ENCODE results near the gene GSAP.

Gene GSAP

DNA sequence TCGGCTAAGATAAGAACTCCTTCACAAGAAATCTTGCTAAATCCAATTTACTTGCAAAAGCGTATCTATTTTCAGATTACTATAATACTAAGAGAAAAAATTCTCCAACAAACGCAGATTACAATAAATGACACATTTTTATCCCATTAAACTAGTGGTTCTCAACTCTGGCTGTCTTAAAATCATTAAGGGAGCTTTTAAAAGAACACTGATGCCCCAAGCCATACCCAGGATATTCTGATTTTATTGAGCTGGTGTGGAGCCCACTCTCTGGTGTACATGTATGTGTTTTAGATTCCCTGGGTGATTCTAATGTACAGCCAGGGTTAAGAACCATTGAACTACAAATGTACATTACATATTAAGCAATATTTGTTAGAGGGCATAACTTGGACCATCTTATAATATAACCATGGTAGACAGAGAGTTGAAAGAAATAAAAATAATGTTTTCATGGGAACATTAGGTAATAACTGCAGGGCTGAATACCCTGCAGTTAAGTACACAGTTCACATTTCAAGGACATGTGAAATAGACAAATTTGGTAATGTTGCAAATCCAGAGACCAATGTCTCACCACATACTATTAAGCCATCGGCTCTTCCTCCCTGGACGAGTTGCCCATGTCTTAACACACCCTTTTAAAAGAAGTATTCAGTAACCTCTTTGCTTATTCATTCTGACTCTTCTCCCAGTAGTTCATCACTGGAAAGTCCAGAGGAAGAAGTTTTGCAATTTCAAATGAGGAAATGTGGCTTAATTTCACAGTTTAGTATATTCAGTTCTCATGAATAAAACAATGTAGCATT lies 6.2 kb downstream of the GSAP start:
- in situ Hi-C loops (cut with MboI; ENCODE audit: low sequenced_read_pairs): no loop called here

DNA sequence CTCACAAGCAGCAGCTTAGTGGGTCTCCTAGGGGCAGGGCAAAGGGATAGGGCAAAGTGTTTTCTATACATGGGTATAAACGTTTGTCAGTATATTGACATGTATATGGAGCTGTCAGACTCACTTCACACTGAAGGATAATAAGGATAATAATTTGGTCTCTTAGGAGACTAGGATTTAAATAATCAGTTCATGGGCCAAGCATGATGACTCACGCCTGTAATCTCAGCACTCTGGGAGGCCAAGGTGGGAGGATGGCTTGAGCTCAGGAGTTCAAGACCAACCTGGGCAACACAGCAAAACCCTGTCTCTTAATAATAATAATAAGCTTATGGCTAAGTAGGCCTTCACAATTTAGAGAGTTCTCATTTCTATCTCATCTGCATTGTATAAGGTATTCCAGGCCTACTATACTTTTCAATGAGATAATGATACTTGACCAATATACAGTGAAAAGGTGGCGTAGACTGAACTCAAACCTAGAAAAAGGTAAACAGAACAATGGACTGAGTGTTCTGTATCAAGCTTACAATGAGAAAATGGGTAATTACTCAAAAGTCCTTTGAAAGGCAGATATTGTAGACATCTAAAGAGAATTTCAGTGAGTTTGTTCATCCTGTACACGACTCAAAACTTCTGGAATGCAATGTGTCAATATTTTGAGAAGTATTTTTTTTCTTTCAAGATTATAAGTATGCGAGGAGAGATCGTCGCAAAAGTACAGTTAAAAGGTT lies 7.0 kb downstream of the GSAP start:
- in situ Hi-C loops (cut with MboI; ENCODE audit: low sequenced_read_pairs): no loop called here

DNA sequence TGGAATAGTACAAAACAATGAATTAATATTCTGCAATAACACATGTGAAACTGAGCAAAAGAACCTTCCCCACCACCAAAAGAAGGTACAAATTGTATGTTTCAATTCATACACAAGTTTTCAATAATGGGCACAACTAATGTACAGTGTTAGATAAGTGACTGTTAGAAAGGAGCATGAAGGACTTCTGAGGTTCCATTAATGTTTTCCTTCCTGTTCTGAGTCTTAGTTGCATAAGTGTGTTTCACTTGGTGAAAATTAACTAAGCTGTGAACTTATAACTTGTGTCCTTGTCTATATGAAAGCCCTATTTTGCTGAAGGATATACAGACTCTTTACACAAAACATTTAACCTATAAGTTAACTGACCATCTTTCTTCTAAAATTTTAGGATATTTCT lies 8.2 kb downstream of the GSAP start:
- in situ Hi-C loops (cut with MboI; ENCODE audit: low sequenced_read_pairs): no loop called here

DNA sequence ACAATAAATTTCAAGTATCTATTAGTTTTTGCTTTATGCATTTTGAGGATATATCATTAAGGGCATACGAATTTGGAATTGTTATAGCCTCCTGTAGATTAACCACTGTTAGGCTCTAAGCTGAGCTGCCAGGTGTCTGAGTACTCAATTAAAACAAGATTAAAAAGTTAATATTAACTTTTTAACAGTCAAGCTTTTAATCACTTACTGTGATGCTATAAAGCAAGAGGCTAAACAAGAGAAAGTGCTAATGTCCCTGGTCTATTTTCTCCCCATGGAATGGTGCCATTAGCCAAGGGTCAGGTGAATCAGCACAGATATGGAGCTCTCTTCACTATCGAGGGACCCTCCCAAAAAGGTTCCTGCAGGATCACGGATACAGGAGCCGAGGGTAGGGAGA lies 9.7 kb downstream of the GSAP start:
- in situ Hi-C loops (cut with MboI; ENCODE audit: low sequenced_read_pairs): no loop called here

DNA sequence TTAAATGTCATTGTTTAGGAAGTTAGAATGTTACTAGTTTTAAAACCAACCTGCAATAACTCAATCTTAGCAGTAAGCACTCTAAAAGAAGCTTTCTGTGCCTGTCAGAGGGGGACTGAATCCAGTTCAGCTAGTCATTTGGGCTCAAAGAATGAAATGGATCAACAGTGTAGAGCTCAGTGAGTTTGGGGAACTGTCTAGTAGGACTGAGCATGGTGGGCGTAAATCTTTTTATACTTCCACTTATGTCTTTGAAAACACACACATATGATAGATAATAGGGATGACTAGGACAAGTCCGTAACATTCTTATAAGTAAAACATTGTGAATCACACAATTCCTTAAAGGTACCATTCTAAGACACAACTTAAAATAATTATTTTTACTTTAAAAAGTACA lies 11.5 kb downstream of the GSAP start:
- in situ Hi-C loops (cut with MboI; ENCODE audit: low sequenced_read_pairs): no loop called here

DNA sequence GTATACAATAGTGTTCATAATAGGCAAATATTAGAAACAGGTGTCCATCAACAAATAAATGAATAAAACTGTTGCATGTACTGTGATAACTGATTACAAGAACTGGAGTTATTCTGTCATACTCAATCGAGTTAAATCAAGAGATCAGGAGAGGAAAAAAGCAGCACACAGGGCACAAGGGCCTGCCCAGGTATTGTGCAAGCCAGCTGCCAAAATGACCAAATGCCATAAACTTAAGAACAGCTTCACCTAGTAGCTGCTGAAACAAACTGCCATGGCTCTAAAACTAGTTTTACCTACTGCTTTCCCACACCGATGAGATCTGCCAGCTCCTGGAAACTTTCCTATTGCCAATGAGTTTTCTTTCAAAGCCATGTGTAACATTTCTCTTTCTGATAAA lies 12.2 kb downstream of the GSAP start:
- in situ Hi-C loops (cut with MboI; ENCODE audit: low sequenced_read_pairs): no loop called here

DNA sequence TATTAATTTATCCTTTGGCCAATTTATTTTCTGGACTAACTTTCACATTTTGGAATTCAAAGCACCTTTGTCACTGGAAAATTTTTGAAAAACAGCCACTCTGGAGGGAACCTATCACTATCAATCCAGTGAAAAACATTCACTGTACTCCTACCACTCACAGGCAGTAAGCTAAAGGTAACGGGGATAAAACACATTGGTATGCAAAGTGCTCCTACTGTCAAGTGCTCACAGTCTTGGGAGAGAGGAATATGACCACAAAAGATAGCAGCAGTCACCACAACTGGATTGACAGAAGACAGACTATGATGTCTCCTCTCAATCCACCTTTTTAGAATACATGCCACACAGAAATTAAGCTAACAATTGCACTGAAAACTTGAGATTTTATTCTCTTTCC lies 13.3 kb downstream of the GSAP start:
- in situ Hi-C loops (cut with MboI; ENCODE audit: low sequenced_read_pairs): no loop called here

DNA sequence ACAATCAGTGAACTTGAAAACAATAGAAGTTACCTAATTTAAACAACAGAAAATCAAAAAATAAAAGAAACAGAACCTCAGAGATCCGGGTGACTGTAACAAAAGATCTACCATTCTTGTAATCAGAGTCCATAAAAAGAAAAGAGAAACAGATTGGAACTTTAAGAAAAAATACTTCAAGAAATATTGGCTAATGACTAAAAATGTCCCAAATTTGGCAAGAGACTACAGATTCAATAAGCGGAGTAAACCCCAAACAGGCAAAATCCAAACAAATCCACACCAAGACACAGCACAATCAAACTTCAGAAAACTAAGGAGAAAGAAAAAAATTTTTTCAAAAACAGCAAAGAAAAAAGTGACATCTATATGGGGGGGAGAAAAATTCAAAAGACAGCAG lies 15.1 kb downstream of the GSAP start:
- in situ Hi-C loops (cut with MboI; ENCODE audit: low sequenced_read_pairs): no loop called here

DNA sequence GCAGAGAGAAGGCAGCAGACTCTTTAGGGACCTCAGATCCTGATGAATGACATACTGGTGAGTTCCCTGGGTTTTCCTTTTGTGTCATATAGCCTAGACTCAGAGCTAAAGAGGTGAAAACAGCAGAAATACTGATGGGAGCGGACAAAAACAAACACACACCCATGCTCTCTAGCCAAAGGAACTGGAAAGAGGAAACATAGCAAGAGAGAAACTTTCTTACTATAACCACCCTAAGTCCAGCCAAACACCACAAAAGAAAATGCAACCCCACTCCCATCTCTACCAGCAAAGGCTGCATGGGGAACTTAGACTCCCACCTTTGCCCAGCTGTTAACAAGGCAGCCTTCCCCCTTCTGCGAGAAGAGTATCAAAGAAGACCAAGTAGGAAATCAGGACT lies 16.3 kb downstream of the GSAP start:
- in situ Hi-C loops (cut with MboI; ENCODE audit: low sequenced_read_pairs): no loop called here

DNA sequence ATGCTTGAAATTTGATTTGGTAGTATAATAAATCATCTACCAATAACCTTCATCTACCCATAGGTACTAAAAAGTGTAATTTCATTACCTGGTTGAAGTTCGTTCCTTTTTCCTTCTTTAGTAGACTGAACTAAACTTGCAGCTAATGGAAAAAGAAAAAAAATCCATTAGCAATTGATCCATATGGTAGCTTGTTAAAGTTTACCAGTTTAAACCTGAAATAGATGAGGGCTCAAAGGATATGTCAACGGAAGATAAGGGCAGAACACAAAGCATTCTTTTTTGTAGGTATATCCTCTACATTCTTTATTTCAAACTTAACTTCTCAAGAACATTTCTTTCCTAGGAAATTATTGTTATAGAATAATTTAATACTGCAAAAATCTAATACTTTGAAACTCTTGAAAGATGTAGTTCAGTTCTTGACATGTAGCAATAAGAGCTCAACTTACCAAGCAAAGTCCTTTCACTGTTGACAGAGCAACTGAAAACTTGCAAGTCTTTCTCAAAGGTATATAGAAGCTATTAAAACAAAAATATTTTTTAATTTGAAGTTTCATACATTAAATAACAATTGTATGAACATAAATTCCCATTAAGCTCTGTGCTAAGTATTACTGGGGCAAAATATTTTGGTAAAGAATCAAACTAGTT lies 19.1 kb downstream of the GSAP start:
- in situ Hi-C loops (cut with MboI; ENCODE audit: low sequenced_read_pairs): no loop called here

DNA sequence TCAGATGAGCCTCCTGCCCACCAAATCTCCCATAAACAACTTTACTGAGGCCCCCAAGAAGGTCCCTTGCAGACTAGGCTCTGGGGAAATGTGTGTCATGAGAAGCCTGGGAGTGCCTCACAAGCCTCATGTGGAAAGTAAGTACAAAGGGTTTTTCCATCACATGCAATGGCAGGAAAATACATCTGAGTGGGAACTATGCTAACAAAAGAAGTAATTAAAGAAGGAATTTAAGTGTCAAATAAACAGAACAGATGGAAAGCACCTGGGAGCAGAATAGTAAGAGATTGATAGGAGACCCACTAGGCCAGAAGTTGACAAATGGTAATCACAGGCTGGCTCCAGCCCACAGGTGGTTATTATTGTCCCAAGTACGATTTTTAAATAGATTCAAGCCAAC lies 20.5 kb downstream of the GSAP start:
- in situ Hi-C loops (cut with MboI; ENCODE audit: low sequenced_read_pairs): no loop called here

DNA sequence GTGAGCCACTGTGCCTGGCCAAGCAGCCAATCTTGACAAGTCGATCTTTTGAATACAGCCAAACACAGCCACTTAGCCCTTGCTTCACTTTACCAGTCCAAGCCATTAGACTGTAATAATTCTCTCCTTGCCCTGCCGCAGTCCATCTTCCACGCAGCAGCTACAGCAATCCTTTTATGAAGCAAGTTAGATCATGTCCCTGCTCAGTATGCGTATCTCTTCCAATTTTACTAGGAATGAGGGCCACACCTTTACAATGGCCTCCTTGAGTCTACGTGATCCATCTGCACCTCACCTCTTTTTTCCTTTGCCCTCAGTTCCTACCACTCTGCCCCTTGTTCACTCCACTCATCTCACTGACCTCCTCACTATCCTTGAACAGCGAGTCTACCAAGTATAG lies 22.2 kb downstream of the GSAP start:
- in situ Hi-C loops (cut with MboI; ENCODE audit: low sequenced_read_pairs): no loop called here

DNA sequence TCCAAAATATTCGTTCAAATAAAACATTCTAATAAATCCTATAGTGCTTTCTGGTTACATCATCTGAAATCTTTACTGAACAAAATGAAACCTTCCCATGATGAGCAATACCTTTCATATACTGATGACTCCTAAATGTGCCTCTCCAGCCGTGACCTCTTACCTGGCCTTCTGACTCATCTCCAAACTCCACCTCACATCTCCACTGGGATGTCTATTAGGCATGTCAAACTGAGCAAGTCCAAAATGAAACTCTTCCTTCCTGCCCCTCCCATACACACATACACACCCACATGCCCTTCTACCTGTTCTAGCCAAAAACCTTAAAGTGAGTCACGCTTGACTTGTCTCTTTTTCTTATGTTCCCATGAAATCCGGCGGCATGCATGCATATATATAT lies 22.9 kb downstream of the GSAP start:
- in situ Hi-C loops (cut with MboI; ENCODE audit: low sequenced_read_pairs): no loop called here

DNA sequence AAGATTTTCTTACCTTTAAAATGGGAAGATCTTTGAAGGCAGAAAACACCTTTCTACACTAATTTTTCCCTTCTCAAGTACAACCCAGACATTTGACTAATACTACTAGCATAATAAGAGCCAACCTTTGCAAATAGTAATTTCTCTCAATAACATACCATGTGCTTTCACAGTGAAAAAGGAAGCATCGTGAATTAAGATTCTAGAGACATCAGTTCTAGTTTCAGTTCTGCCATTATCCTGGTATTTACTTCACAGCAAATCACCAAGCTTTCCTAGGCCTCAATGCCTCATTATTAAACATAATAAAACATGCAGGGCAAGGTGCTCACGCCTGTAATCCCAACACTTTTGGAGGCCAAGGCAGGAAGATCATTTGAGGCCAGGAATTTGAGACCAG lies 24.9 kb downstream of the GSAP start:
- in situ Hi-C loops (cut with MboI; ENCODE audit: low sequenced_read_pairs): no loop called here

DNA sequence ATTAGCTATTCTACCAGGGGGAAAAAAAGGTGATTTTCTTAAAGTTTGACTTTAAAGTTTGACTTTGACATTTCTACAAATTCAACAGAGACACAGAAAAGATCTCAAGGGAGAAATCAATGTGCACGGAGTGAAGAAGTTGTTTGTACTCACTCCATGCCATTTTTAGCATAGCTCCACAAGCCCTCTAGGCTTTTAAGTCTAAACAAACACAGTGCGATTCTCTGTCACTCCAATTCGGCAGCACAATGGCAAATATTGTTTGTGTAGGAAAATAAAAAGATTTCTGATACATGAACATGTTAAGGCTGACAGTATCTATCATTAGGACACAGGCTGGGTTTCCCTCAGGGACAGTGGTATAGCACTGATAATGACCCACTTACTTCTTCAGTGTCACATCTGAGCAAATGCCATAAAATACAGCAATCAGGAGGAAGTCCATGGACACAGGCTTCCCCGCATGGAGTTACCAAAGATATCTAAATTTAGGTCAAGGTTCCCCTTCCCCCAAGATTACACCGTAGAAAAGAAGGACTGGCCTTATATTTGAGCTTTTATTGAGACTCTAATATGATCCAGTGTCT lies 28.0 kb downstream of the GSAP start:
- in situ Hi-C loops (cut with MboI; ENCODE audit: low sequenced_read_pairs): no loop called here

DNA sequence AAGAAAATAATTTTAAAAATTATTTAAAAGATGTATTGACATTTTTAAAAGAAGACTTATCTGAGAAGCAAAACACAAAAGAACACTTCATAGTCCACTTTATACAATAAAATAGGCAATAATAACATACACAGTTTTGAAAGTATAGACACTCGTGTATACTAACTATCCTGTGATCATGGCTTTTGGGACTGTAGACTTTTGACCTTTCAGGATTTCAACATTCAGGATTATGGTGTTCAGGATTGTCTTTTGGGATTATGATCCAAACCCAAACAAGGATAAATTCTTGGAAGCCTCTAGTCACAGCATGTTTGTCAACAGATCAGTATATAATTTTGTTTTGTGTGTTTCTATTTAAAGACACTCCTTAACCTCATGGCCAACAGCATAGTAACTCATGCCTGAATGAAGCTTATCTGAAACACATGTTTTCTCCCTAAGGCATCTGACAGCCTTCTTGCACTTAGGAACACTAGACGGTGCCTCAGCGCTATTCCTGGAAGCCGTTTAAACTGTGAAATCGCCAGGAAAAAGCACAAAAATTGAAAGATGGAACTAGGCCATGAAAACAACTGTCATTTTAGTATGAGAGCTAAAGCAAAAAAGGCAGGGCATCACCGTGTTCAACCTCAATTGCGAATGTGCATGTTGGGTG lies 29.9 kb downstream of the GSAP start:
- in situ Hi-C loops (cut with MboI; ENCODE audit: low sequenced_read_pairs): no loop called here

DNA sequence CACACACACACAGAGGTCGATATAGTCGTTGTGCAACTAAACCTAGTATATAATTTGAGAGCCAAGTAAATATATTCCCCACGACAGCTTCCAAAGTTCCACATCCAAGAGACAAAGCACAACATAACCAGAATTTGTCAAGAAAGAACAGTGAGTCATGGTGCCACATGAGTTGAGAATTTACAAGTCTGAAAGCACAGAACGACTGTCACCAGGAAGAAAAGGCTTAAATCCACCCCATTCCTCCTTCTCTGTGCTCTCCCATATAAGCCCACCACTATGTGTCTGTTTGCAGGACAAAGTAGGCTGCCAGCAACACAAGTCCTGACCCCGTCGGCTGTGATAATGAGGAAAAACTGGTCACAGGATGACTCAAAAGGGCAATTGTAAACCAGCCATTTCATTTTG lies 32.8 kb downstream of the GSAP start:
- in situ Hi-C loops (cut with MboI; ENCODE audit: low sequenced_read_pairs): no loop called here

DNA sequence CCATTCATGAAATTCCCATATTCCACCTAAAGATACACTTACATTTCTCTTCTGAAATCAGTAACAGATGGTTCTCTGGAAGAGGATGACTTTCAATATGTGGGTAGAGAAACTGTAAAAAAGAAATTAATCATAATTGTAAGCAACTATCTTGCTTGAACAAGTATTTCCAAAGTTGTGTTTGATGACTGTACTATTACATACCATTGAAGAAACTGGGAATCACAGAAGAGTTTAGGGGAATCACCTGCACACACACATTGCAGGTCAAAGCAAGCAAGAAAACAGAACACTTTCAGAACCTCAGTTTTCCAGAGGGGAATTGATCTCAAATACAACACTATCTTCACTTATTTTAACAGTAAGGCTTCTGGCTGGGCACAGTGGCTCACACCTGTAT lies 33.6 kb downstream of the GSAP start:
- in situ Hi-C loops (cut with MboI; ENCODE audit: low sequenced_read_pairs): no loop called here

DNA sequence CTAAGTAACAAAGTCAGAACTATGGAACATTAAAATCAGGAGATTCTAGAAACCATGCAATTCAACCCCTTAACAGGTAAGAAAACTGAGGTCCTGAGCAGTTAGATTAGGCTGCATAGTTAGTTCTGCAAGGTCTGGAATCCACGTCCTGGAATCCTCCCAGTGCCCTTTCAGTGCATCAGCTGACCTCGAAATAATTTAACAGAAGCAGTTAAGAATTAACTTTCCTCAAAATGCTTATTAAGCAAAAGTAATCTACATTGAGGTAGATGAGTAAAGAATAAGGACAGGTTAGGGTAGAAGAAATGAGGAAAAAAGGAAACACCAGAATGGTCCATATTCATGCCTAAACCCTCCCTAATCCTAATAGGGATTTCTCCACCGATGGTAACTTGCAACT lies 37.6 kb downstream of the GSAP start:
- in situ Hi-C loops (cut with MboI; ENCODE audit: low sequenced_read_pairs): no loop called here

DNA sequence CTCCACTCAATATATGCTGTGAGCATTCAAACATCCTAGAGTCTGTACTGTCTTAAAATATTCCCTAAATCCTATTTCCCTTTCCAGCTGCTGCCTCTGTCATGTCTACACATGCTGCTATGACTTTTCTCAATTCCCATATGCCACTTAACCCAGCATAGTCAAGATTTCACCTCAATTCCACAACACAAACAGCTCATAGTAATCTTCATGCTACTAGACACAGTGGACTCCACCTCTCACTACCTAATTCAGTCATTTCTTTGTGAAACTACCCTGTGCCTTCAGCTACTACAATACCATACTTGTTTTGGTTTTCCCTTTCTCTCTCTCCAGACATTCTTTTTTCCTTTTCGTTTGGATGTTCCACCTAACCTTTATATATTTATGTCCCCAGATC lies 45.5 kb downstream of the GSAP start:
- in situ Hi-C loops (cut with MboI; ENCODE audit: low sequenced_read_pairs): no loop called here

DNA sequence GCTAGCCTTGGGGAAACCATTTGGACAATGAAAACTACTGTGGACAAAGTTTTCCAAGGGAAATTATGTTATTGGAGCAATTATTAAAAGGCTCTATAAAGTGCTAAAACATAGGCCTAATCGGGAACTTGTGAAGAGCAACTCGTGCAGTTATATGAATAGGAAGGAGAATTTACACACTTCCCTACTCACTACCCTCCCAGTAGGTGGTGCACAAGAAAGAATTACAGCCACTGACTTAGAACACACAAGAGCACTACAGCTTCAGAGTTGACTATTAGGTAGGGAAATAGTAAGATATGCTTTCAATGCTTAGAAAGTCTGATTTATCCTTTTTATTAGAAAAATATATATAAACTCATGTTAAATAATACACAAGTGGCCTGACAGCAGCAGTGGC lies 47.2 kb downstream of the GSAP start:
- in situ Hi-C loops (cut with MboI; ENCODE audit: low sequenced_read_pairs): no loop called here

Data from hTERT RPE-1 (cell line).